ENCODE results near the gene ELF2. TPM values are rescaled to one million over a fixed set of nuclear protein-coding genes. Genes with fewer than 3 reads are reported as not detected.
"Not testable (repeated sequence)": the region's sequence is repeated elsewhere in the genome, so short reads cannot be mapped to it uniquely, and the experiment has no call there.

Gene ELF2
- polyA plus RNA-seq, 1 experiment = 40.4 TPM

DNA sequence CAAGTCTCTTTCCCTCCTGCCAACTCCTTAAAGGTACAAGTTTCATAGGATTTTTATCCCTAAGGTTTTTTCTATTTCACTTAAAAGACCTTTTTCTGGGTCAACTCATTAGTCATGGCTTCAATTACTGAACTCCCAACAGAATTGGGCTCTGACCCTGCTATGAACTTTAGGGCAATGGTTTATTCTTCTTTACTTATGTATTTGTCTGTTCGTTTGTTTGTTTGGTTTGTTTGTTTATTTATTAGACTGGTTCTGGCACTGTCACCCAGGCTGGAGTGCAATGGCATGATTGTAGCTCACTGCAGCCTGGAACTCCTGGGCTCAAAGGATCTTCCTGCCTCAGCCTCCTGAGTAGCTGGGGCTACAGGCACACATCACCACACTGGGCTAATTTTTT lies 167.3 kb downstream of the ELF2 start:
- Histone ChIP-seq H3K4me3 (ENCODE audit: low read depth, low read length) (no peak overlapping the region), H3K27me3 (ENCODE audit: control insufficient read depth, insufficient read depth, low read length) (no peaks in the 10 kb centered on the region), H3K27ac (ENCODE audit: low read depth, low read length) (no peak overlapping the region), H3K9me3 (ENCODE audit: control insufficient read depth, insufficient read depth, low read length) (peaks cover 8% of the 10 kb centered on the region)
- POLR2A ChIA-PET = no interaction called here
- TF ChIP-seq, protein P1, sequence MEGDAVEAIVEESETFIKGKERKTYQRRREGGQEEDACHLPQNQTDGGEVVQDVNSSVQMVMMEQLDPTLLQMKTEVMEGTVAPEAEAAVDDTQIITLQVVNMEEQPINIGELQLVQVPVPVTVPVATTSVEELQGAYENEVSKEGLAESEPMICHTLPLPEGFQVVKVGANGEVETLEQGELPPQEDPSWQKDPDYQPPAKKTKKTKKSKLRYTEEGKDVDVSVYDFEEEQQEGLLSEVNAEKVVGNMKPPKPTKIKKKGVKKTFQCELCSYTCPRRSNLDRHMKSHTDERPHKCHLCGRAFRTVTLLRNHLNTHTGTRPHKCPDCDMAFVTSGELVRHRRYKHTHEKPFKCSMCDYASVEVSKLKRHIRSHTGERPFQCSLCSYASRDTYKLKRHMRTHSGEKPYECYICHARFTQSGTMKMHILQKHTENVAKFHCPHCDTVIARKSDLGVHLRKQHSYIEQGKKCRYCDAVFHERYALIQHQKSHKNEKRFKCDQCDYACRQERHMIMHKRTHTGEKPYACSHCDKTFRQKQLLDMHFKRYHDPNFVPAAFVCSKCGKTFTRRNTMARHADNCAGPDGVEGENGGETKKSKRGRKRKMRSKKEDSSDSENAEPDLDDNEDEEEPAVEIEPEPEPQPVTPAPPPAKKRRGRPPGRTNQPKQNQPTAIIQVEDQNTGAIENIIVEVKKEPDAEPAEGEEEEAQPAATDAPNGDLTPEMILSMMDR (IDR thresholded peaks at IDR 0.05; ENCODE audit: low read depth, low read length) = no peak
- no peak for DNase-seq (ENCODE audit: low read depth, low spot score)
- CTCF ChIA-PET = no interaction called here

DNA sequence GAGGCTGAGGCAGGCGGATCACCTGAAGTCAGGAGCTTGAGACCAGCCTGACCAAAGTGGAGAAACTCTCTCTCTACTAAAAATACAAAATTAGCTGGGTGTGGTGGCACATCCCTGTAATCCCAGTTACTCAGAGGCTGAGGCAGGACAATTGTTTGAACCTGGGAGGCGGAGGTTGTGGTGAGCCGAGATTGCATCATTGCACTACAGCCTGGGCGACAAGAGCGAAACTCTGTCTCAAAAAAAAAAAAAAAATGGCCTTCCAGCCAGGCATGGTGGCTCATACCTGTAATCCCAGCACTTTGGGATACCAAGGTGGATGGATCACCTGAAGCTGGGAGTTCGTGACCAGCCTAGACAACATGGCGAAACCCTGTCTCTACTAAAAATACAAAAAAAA lies 168.7 kb downstream of the ELF2 start:
- H3K27ac ChIP-seq (ENCODE audit: low read depth, low read length); DNase-seq (ENCODE audit: low read depth, low spot score); H3K27me3 ChIP-seq (ENCODE audit: control insufficient read depth, insufficient read depth, low read length); H3K4me3 ChIP-seq (ENCODE audit: low read depth, low read length); H3K9me3 ChIP-seq (ENCODE audit: control insufficient read depth, insufficient read depth, low read length); CTCF ChIA-PET; POLR2A ChIA-PET: not testable (repeated sequence)

DNA sequence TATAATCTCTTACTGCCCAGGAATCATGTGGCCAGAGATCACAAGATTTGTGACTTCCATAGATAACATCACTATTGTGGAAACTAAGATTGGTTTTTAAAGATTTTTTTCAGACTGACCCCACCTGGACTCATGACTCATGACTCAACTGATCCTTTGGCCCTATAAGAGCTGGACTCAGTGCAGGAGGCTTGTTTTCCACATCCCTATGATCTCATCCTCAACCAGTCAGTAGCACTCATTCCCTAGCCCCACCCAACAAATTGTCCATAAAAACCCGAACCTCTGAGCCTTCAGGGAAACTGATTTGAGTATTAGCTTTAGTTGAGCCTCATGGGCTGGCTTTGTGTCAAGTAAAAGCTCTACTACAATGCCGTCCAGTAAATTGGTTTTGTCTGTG lies 169.4 kb downstream of the ELF2 start:
- Histone ChIP-seq H3K27me3 (ENCODE audit: control insufficient read depth, insufficient read depth, low read length) (no peaks in the 10 kb centered on the region), H3K4me3 (ENCODE audit: low read depth, low read length) (no peak overlapping the region), H3K27ac (ENCODE audit: low read depth, low read length) (no peak overlapping the region), H3K9me3 (ENCODE audit: control insufficient read depth, insufficient read depth, low read length) (peaks cover 8% of the 10 kb centered on the region)
- POLR2A ChIA-PET = no interaction called here
- CTCF ChIA-PET = no interaction called here
- TF ChIP-seq, protein P1 (IDR thresholded peaks at IDR 0.05; ENCODE audit: low read depth, low read length) = no peak
- no peak for DNase-seq (ENCODE audit: low read depth, low spot score)

Small RNA genes within 50 kb of the gene (small RNA-seq; reads per million reads assigned to genes)
- not detected for gene RF00017 (ENCODE audit: insufficient read length, low read depth)
- gene RF00019 (ENCODE audit: insufficient read length, low read depth) = not detected
- gene RN7SL382P (ENCODE audit: insufficient read length, low read depth) = not detected
- gene RNU6-531P (ENCODE audit: insufficient read length, low read depth) = not detected

Other genes with a start within 250 kb of the ELF2 start
- 5.8 and 6.7 TPM in 2 replicates for gene NOCT, start 161.4 kb downstream of the ELF2 start, polyA plus RNA-seq (2011; rRNA removed)
- 42.6 and 57.7 TPM in 2 replicates for gene MGARP, start 103.0 kb upstream of the ELF2 start, polyA plus RNA-seq (2011; rRNA removed)
- gene NAA15, start 124.3 kb upstream of the ELF2 start, polyA plus RNA-seq (2011; rRNA removed) = 20.5 and 30.2 TPM in 2 replicates
- gene NDUFC1, start 125.3 kb upstream of the ELF2 start, polyA plus RNA-seq (2011; rRNA removed) = 46.7 and 52.9 TPM in 2 replicates